Neuron (in vitro differentiated cells): ENCODE data around the gene HS3ST3B1.

ENCODE experiments used
- H2AFZ ChIP-seq: one replicate; pipeline ENCODE4 v1.6.1; 2013; ENCODE audit warnings: low read depth, mild to moderate bottlenecking, inconsistent platforms, low read length, moderate library complexity
- H3K27me3 ChIP-seq: one replicate; pipeline ENCODE4 v1.6.1; 2013; ENCODE audit warnings: low read length; ENCODE audit not compliant: insufficient read depth
- H3K36me3 ChIP-seq: one replicate; pipeline ENCODE4 v1.6.1; 2013; ENCODE audit warnings: low read length; ENCODE audit not compliant: insufficient read depth
- H3K4me1 ChIP-seq: one replicate; pipeline ENCODE4 v1.6.1; 2013; ENCODE audit warnings: low read length; ENCODE audit not compliant: insufficient read depth
- H3K4me3 ChIP-seq: 2 replicates; pipeline ENCODE4 v1.5.1; 2013; ENCODE audit warnings: mild to moderate bottlenecking, low read length, moderate library complexity
- H3K9me3 ChIP-seq: one replicate; pipeline ENCODE4 v1.6.1; 2013; ENCODE audit warnings: low read length

Gene HS3ST3B1

GRCh38 chr17:14355556-14355955 is 54.7 kb downstream of the HS3ST3B1 start:
- Histone ChIP-seq H3K27me3 (no peaks in the 10 kb centered on the region), H2AFZ (no peak overlapping the region), H3K9me3 (no peaks in the 10 kb centered on the region), H3K4me3 (no peak overlapping the region), H3K36me3 (no peaks in the 10 kb centered on the region), H3K4me1 (no peaks in the 10 kb centered on the region)

GRCh38 chr17:14359163-14360020 is 58.5 kb downstream of the HS3ST3B1 start:
- Histone ChIP-seq H3K27me3 (no peaks in the 10 kb centered on the region), H3K4me1 (peaks cover 9% of the 10 kb centered on the region), H2AFZ (no peak overlapping the region), H3K9me3 (no peaks in the 10 kb centered on the region), H3K4me3 (no peak overlapping the region), H3K36me3 (no peaks in the 10 kb centered on the region)

DNA sequence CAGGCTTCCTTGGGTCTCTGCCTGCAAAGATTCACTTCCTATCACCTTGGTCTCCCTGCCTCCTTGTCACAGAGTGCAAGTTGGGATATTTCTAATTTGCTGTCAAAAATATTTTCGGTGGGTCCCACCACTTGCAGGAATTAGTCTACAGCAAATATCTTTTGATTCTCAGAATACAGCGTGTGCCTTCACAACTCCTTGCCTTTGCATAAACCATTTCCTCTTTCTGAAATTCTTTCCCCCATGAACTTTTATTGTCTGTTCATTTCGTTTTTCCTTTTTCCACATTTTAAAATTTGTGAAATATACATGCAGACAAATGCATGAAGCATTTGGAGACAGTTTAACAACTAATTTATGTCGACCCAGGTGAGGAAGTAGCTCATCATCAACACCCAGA is 60.0 kb downstream of the HS3ST3B1 start:
- Histone ChIP-seq H3K9me3 (no peaks in the 10 kb centered on the region), H3K36me3 (no peaks in the 10 kb centered on the region), H3K4me1 (peaks cover 9% of the 10 kb centered on the region), H2AFZ (no peak overlapping the region), H3K4me3 (no peak overlapping the region), H3K27me3 (no peaks in the 10 kb centered on the region)

- Histone ChIP-seq H3K9me3 (no peaks in the 10 kb centered on the region), H3K4me3 (no peak overlapping the region), H3K27me3 (no peaks in the 10 kb centered on the region), H3K36me3 (no peaks in the 10 kb centered on the region), H2AFZ (no peak overlapping the region), H3K4me1 (peaks cover 9% of the 10 kb centered on the region)
Measured at GRCh38 chr17:14361470-14361869, 60.6 kb downstream of the HS3ST3B1 start.

GRCh38 chr17:14361945-14362508 is 61.1 kb downstream of the HS3ST3B1 start:
- H3K4me3 ChIP-seq: no peak overlapping the region
- H3K36me3 ChIP-seq: no peaks in the 10 kb centered on the region
- no peaks in the 10 kb centered on the region for H3K9me3 ChIP-seq
- peaks cover 9% of the 10 kb centered on the region for H3K4me1 ChIP-seq
- no peak overlapping the region for H2AFZ ChIP-seq
- no peaks in the 10 kb centered on the region for H3K27me3 ChIP-seq

DNA sequence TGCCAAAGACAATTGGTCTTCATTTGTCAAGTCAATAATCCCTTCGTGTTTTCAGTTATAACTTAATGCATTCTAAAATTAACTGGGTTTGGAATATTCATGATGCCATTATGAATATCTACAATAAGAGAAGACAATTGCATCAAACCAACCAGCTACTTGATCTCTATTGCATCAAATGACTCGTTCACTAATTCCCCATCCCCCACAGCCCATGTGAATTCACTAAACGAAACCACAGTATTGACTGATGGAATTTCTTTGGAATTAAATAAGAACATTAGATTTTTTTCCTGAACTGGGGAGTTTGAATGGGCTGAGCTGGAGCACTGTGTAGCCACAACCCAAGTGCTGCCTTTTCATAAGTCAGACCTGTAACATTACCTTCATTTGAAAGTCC is 65.3 kb downstream of the HS3ST3B1 start:
- Histone ChIP-seq H3K27me3 (no peaks in the 10 kb centered on the region), H3K4me3 (no peak overlapping the region), H3K4me1 (peaks cover 9% of the 10 kb centered on the region), H3K36me3 (no peaks in the 10 kb centered on the region), H3K9me3 (no peaks in the 10 kb centered on the region), H2AFZ (no peak overlapping the region)

DNA sequence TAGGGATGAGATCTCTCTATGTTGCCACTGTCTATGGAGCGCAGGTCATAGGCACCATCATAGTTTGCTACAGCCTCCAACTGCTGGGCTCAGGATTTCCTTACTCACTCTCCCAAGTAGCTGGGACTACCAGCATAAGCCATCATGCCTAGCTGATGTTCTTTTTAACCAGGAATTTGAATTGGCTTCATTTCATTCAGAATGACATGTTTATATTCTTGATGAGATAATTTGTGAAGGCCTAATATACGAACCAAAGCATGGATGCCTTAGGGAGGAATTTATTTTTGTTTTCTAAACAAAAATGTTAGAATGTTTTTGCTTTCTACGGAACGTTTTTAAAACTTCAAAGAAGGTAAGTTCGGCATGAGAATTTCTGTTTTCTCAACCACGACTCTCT is 71.6 kb downstream of the HS3ST3B1 start:
- Histone ChIP-seq H2AFZ (peak overlapping the region; percentile 33), H3K4me3 (no peak overlapping the region), H3K27me3 (no peaks in the 10 kb centered on the region), H3K4me1 (peaks cover 26% of the 10 kb centered on the region), H3K36me3 (no peaks in the 10 kb centered on the region), H3K9me3 (no peaks in the 10 kb centered on the region)

GRCh38 chr17:14372905-14373613 is 72.2 kb downstream of the HS3ST3B1 start:
- Histone ChIP-seq H3K4me1 (peaks cover 26% of the 10 kb centered on the region), H3K36me3 (no peaks in the 10 kb centered on the region), H2AFZ (peak overlapping the region; percentile 33), H3K4me3 (peak overlapping the region; percentile 26), H3K9me3 (no peaks in the 10 kb centered on the region), H3K27me3 (no peaks in the 10 kb centered on the region)

- H3K4me3 ChIP-seq: peak overlapping the region; percentile 26
Measured at GRCh38 chr17:14373614-14374259, 72.9 kb downstream of the HS3ST3B1 start.

DNA sequence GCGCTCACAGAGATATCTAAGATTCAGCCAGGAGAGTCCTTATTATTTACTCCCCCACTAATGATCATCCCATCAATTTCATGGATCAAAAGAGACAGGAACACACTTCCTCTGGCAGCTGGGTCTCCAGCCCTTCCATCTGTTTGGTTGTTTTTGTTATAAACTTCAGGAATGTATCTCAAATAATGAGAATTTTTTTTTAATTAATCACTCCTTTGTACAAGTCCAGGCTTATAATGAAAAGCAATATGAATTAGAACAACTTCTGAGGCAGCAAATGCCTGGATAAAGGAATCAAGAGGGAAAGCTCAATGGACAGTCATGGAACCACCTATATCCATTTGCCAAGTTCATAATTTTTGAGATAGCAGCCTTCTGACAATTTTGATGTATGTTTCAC is 73.4 kb downstream of the HS3ST3B1 start:
- H3K4me3 ChIP-seq: no peak overlapping the region
- peaks cover 26% of the 10 kb centered on the region for H3K4me1 ChIP-seq
- no peaks in the 10 kb centered on the region for H3K27me3 ChIP-seq
- H3K9me3 ChIP-seq: no peaks in the 10 kb centered on the region
- H3K36me3 ChIP-seq: no peaks in the 10 kb centered on the region
- H2AFZ ChIP-seq: no peak overlapping the region

More at GRCh38 chr17:14373614-14374259, 72.9 kb downstream of the HS3ST3B1 start:
- no peaks in the 10 kb centered on the region for H3K27me3 ChIP-seq
- H3K36me3 ChIP-seq: no peaks in the 10 kb centered on the region
- H3K9me3 ChIP-seq: no peaks in the 10 kb centered on the region
- peaks cover 26% of the 10 kb centered on the region for H3K4me1 ChIP-seq
- no peak overlapping the region for H2AFZ ChIP-seq

- Histone ChIP-seq H2AFZ (no peak overlapping the region), H3K36me3 (no peaks in the 10 kb centered on the region), H3K4me1 (peaks cover 26% of the 10 kb centered on the region), H3K27me3 (no peaks in the 10 kb centered on the region), H3K9me3 (no peaks in the 10 kb centered on the region), H3K4me3 (no peak overlapping the region)
Measured at GRCh38 chr17:14376666-14377065, 75.8 kb downstream of the HS3ST3B1 start.

DNA sequence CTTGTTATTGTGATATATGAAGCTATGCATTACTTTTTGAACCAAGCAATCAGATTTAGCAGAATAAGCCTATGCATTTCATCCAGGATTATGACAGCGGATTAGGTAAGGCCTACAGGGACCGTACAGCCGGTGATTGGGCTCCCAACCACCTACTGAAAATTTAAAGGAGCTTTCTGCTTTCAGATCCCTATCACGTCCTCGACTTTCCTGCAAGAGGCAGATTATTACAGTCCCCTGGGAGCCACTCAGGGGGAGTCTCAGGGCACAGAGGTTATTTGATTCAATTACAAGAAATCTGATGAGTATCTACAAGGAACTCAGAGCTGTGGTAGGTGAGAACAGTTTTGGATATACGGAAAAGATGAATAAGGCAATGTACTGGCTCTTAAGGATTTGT is 80.7 kb downstream of the HS3ST3B1 start:
- H3K4me1 ChIP-seq: peaks cover 2% of the 10 kb centered on the region
- no peaks in the 10 kb centered on the region for H3K36me3 ChIP-seq
- no peak overlapping the region for H2AFZ ChIP-seq
- no peaks in the 10 kb centered on the region for H3K9me3 ChIP-seq
- H3K4me3 ChIP-seq: no peak overlapping the region
- no peaks in the 10 kb centered on the region for H3K27me3 ChIP-seq

DNA sequence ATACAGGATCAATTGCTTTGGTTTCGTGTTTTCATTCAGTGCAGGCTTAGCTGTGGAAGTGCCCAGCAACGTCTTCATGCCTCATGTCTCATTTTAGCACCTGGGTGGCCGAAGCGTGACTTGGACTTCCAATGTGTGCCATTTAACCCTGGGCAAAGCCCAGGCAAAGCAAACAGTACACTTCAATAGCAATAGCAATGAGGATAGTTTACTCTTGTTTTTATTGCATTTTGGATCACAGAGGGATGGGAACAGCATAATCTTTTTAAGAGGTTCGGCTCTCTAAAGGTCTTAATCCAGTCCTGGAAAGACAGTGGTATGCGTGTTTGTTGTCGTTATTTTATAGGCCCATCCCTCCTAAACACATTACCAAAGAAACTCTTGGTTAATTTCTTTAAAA is 86.2 kb downstream of the HS3ST3B1 start:
- Histone ChIP-seq H3K27me3 (no peaks in the 10 kb centered on the region), H2AFZ (no peak overlapping the region), H3K36me3 (no peaks in the 10 kb centered on the region), H3K4me1 (peaks cover 2% of the 10 kb centered on the region), H3K9me3 (no peaks in the 10 kb centered on the region), H3K4me3 (no peak overlapping the region)
